H54 (cell line): Measurements from ENCODE around the gene SRGAP3.

ENCODE experiments used
- DNase-seq: peaks from one replicate; pipeline ENCODE4 v3.0.0; 2011; ENCODE audit warnings: low spot score, mixed read lengths; ENCODE audit not compliant: insufficient read length
- FAIRE-seq: peaks from 3 replicates; lab custom pipeline; 2011; peaks lifted over from hg19 to GRCh38; lab: Jason Lieb, UNC
- POLR2A ChIP-seq: IDR thresholded peaks from 2 replicates; pipeline ENCODE4 v1.6.1; 2011; ENCODE audit warnings: low read depth, mild to moderate bottlenecking, low read length

The SRGAP3 gene

DNA sequence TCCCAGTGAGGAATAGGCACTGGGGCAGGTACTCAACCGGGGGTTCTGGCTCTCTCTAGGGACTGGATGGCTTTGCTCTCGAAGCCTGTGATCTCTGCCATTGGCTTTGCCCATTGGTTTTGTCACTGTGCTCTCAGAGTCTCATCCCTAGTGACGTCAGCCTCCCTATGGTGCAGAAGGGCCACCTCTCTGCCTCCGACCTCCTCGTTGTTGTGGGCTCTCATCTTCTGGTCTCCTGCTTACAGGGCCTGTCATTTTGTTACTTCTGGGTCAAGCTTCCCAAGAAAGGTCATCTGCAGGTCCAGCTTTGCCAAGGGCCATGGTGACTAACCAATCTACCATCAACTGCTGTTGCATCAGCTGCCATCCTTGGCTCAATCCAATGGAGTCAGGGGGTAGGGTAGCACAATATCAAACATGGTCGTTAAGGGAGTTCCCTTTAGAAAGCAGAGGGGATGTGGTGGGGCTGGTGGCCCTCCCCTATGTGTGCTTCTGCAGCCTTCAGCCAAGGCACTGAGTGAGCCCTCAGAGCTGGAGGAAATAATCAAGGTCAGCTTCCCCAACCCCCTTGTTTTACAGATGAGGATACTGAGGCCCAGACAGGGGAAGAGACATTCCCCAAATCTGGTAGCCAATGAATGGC, 272.8 kb downstream of the SRGAP3 start:
- FAIRE-seq, result no peak
- no peak for TF ChIP-seq POLR2A

DNA sequence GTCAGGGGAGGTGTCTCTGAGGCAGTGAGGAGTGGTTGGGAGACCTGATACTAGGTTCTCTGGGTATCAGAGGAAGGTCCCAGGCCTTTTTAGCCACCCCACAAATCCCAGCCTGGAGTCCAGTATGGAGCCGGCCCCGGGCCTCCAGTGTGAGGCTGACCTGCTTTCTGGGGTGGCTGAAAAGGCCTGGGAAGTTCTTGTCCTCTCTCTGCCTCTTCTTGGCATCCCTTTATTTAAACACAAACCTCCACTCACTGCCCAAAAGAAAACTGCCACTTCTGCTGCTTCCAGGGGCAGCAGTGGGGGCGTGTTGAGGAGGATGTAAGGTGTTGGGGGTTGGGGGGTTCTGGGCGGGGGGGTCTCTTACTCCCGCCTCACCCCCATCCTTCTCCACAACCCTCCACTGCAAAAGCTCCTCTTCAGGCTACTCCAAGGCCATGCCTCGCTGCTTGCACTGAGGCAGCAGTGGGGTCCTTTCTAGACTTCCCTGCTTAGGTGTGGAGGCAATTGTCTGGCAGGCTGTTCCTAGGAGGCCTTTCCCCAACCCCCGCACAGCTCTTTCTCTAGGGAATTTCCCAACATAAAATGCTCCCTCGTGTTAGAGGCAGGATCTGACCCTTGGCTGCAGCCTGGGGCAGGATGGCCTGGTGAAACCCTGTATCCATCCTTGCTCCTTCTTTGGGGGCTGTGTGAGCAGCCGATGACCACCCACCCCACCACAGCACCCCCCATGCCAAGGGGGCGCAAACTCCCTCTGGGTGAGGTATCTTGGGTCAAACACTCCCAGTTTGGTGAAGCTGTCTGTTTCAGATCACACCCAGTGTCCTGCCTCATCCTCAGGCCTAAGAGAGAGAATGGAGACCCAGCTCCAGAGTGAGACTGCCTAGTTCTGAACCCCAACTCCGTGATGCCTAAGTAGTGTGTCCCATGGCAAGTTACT, 274.1 kb downstream of the SRGAP3 start:
- no peak for FAIRE-seq
- DNase-seq, result no peak
- TF ChIP-seq POLR2A, result no peak

More for the DNA sequence above, 272.8 kb downstream of the SRGAP3 start:
- no peak for DNase-seq

DNA sequence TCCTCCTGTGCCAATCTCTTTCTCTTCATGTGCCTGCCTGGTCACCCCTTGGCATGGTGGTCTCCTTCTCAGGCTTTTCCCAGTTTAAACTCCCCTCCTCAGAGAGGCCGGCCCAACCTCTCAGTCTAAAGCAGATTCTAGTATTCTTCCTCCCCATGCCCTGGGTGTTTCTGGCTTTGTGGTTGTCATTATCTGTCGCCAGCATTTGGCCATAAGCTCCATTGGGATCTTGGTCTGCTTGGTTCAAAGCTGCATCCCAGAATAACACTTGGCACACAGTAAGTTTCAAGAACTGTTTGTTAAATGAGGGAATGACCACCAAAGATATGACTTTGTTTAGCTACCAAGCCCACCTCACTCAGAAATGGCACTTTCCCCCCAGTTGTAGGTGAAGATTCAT, 275.0 kb downstream of the SRGAP3 start:
- TF ChIP-seq POLR2A, result no peak
- FAIRE-seq, result no peak
- DNase-seq, result no peak

DNA sequence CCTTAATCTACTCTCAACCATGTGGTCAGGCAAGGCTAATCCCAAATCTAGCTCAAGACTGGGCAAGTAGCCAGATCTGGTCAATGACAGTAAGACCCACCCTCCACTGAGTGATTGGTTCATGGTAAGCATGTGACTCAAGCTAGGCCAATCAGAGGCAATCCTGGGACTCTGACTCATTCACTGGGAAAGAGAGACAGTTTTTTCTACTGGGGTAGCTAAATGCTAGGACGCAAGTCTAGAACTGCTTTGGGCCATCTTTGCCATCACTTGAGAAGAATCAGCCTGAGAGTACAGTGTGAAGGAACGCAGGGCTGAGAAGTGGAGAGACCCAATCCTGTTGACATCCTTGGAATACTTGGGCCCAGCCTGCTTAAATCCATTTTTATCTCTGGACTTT, 276.8 kb downstream of the SRGAP3 start:
- DNase-seq (no peak), FAIRE-seq (no peak)
- no peak for TF ChIP-seq POLR2A

DNA sequence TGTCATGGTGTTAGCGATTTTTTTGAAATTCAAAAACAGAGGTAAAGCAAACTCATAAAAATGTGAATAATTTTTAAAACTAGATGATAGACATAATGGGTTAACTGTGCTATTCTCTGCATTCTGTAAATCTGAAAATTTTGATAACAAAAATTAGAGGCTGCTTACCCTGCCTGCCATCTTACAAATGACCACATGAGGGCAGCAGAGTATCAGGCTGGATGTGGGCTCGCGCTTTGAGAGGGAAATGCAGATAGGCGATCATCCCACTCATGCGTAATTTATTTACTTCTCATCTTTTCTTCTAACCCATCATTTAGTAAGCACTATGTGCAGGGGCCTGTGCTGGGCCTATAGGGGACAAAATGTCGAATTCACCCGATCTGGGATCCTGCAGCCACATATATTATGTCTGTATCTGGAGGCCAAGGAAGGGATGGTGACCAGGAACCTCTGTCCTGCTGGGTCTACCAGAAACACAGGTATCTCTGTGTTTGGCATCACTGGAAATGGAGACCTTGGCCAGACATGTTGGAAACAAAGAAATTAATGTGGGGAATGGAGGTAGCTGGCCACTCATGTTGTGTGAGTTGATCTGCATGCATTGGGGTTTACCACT, 278.4 kb downstream of the SRGAP3 start:
- no peak for TF ChIP-seq POLR2A
- DNase-seq, result peak; percentile 43
- FAIRE-seq, result no peak

DNA sequence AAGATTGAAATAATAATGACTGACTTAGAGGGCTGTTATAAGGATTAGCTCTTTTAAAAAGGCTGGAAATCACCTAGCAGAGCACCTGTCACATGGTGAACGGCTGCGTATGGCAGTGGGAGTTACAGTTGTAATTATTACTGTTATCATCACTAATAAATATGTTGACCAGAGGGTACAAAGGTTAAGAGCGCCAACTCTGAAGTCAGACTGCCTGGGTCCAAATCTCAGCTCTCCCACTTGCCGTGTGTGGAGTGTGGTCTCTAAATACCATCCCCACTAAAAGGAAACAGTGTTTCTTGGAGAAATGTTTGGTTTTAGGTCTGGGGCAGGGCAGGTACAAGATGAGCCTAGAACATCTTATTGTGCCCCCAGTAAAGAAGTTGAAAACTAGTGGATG, 280.2 kb downstream of the SRGAP3 start:
- FAIRE-seq, result no peak
- no peak for TF ChIP-seq POLR2A

DNA sequence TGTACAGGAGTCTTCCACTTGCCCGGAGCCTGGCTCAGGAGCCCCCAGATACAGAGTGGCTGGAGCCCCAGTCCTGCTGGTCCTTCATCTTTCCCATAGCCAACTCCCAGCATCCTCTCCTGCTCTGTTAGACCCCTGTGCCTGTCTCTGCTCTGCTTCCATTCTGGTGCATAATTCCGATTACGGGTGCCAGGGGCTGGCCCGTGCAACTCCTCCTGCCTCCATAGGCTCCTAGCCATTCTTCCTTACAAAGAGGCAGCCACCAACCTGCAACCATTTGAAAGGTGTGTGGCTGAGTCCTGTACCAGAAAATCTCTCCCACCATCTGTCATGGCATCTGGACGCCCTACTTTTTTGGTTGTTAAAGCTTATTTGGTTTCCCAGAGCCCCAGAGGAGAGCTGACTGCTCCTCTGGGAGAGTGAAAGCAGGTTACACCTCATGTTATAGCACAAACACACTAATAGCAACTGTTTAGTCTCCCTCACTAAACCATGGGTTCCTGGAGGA, 281.0 kb downstream of the SRGAP3 start:
- TF ChIP-seq POLR2A, result no peak
- no peak for FAIRE-seq
- DNase-seq, result no peak

More for the DNA sequence above, 280.2 kb downstream of the SRGAP3 start:
- no peak for DNase-seq

DNA sequence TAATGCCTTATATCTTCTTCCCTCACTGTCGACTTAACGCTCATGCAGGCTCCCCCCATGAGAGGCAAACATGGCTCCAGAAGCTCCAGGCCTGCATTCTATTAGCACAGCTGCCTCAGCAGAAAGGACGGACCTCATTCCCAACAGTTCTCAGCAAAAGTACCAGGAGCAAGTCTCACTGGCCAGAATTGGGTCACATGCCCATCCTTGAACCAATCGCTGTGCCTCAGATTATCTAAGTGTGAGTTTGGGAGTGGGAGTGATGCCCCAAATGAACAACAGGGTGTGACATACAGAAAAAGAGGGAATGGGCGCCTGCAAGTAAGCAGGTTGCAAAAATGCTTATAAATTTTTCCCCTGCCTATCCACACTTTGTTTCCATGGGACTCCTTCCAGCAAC, 281.9 kb downstream of the SRGAP3 start:
- DNase-seq (no peak), FAIRE-seq (no peak)
- no peak for TF ChIP-seq POLR2A

DNA sequence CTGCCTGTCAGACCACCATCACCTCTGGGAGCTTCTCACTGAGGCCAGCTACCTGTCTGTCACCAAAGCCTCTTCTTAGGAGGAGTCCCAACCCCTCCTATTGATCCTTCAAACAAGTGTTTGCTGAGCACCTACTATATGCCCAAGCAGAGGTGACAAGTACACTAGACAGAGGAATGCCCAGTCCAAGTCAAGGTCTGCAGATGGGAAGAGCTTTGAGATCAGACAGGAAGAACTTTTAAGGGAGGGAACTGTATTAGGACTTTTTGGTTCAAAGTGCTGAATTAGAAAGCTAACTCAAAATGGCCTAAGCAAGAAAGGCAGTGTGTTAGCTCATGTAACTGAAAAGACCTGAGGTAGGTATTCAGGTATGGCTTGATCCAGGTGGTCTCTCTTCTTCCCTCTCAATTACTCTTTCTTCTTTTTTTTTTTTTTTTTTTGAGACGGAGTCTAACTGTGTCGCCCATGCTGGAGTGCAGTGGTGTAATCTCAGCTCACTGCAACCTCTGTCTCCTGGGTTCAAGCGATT, 282.6 kb downstream of the SRGAP3 start:
- no peak for TF ChIP-seq POLR2A
- no peak for DNase-seq
- no peak for FAIRE-seq

DNA sequence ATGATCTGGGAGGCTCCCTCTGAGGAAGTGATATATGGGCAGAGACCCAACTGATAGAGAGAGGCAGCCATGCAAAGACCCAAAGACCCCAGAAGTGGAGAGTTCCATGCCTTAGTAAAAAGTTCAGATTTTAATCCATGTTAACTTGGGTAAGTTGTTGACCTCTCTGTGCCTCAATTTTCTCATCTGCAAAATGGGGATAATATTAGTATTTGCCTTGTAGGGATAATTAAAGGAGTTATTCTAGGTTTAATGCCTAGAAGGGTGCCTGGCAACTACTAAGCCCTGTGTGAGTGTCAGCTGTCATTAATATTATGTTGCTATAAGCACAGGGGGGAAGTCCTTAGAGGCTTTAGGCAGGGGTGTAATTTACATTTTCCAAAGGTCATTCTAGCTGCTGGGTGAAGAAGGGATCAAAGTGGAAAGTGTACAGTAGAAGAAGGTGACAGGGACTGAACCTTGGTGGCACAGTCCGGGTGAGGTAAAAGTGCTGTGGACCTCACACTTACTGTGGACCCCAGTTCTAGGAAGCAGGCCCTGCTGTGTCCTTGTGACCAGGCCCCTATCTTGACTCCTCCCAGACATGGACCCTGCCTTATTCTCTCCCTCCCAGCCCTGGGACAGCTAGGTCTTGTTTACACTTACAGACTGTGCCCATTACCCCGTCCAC, 283.2 kb downstream of the SRGAP3 start:
- TF ChIP-seq POLR2A, result no peak
- FAIRE-seq (no peak), DNase-seq (no peak)

DNA sequence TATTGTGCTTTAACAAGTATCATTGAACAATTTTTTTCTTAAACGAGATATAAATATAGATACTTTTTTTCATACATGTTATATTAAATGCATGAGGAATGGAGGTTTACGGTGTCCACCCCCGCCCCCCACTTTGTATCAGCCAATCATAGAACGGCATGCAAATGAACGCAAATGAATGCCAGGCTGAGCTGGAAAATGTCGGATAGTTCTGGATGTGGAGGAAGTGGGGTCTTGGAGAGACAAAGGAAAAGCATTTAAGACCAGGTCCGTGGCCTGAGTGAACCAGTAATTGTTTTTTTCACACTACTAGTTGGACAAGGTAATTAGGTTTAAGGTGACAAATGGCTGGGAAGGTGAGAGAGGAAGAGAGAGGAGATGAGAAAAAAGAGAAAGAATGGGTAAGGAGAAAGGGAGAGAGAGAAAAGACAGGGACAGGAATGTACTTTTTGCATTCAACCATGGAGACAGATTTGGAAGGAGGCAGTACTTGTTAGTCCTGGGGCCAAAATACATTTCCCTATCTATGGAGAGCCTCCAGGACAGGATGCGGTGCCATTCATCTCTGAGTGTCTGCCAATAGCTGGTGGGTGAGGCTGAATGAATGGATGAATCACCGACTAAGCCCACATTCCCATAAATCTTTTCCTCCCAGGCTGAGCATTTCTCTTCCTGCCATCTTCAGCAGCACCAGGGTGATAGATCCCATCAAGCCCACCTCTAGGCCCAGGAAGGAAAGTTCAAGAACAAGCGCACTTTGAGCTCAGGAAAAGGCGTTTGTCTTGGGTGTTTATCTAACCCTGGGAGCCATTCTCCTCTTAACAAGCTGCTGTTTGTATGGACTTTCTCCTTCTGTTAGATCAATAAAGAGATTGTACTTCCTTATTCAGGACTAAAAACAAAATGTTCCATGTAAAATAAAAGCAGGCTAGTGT, 284.7 kb downstream of the SRGAP3 start:
- FAIRE-seq, result peak; percentile 84
- TF ChIP-seq POLR2A, result 0 out of 2 replicates have a peak, but pooled peaks have one; percentile 12
- DNase-seq, result peak; percentile 48
